Embryonic facial prominence (tissue), 1 donor: Measurements from ENCODE around the gene TBC1D8.

ENCODE experiments used
- DNase-seq: peaks from one replicate; pipeline ENCODE4 v3.0.0-alpha.2; 2016; ENCODE audit errors: extremely low spot score

The TBC1D8 gene

DNA sequence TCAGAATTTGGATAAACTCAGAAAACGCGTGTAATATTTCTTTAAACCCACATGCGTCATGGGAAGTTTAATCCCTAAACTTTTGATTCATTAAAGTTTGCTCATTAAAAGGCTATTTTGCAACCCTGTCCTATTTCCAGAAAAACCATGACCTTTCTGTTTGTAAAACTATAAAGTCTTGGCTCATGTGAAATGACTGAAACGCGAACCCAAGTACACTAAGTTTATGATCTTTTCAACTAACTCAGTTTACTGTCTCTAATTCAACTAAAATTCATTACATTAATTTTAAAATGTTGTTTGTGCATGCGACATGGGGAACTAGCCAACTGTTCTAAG lies 153.0 kb downstream of the TBC1D8 start:
- DNase-seq, result no peak

- DNase-seq, result no peak
Observed at GRCh38 chr2:100997509-100998234, 153.5 kb downstream of the TBC1D8 start.

GRCh38 chr2:100995309-100996075 lies 155.7 kb downstream of the TBC1D8 start:
- DNase-seq, result no peak

GRCh38 chr2:100993294-100993693 lies 157.9 kb downstream of the TBC1D8 start:
- no peak for DNase-seq

DNA sequence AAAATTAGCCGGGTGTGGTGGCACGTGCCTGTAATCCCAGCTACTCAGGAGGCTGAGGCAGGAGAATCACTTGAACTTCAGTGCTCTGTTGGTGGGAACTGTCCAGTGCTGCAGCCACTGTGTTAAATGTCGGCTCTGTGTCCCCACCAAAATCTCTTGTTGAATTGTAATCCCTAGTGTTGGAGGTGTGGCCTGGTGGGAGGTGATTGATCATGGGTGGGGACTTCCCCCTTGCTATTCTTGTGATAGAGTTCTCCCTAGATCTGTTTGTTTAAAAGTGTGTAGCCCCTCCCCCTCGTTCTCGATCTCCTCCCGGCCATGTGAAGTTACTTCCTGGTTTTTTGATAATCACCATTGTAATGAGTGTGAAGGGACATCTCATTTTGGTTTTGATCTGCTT lies 158.9 kb downstream of the TBC1D8 start:
- no peak for DNase-seq

- no peak for DNase-seq
Observed at GRCh38 chr2:100991404-100991773, 159.8 kb downstream of the TBC1D8 start.

GRCh38 chr2:100990650-100991403 lies 160.4 kb downstream of the TBC1D8 start:
- DNase-seq, result no peak

DNA sequence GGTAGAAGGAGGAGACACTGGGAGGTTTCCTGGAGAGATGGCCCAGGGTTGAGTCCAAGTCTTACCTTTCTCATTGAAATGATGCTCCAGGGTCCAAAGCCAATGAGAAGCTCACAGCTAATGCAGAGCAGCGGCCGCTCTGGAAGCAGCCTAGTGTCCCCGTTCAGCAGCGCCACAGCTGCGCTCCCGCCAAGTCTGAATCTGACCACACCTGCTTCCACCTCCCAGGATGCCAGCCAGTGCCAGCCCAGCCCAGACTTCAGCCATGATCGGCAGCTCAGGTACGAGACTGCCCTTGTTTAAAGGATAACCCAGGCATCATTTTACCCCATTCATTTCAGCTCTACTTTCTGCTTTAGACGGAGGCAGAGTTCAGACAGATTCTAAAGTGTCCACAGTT lies 161.0 kb downstream of the TBC1D8 start:
- DNase-seq, result no peak

DNA sequence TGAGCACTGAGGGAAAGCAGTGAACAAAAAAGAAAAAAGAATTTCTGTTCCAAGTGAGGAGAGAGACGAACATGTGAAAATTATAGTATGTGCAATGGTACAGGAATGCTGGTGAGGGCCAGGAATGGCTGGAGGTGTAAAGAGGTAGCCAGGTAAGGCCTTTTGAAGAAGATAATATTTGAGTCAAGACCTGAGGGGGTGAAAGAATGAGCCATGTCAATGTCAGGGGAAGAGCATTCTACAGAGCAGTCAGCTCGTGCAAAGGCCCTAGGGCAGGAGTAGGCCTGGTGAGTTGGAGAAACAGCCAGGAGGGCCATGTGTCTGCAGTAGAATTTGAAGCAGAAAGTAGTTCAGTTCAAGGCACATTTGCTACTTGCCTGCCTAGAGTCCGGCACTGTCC lies 161.5 kb downstream of the TBC1D8 start:
- no peak for DNase-seq

GRCh38 chr2:100988630-100989417 lies 162.4 kb downstream of the TBC1D8 start:
- no peak for DNase-seq

DNA sequence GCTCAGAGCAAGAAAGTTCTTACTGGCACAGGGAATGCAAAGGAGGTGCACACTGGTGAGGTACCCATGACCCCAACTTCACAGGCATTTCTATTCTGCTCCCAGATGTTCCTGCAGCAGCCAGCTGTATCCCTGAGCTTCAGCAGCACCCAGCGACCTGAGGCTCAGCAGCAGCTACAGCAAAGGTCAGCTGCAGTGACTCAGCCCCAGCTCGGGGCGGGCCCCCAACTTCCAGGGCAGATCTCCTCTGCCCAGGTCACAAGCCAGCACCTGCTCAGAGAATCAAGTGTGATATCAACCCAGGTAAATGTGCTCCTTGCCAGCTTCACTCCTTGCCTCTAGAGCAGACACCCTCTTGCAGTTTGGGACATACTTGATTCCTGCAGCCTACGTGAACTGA lies 163.2 kb downstream of the TBC1D8 start:
- no peak for DNase-seq

GRCh38 chr2:100987536-100987935 lies 163.6 kb downstream of the TBC1D8 start:
- no peak for DNase-seq

- DNase-seq, result no peak
Observed at GRCh38 chr2:100986157-100986556, 165.0 kb downstream of the TBC1D8 start.

GRCh38 chr2:100984892-100985307 lies 166.3 kb downstream of the TBC1D8 start:
- no peak for DNase-seq

GRCh38 chr2:100983684-100984310 lies 167.4 kb downstream of the TBC1D8 start:
- no peak for DNase-seq

- DNase-seq, result no peak
Observed at GRCh38 chr2:100983201-100983600, 168.0 kb downstream of the TBC1D8 start.

DNA sequence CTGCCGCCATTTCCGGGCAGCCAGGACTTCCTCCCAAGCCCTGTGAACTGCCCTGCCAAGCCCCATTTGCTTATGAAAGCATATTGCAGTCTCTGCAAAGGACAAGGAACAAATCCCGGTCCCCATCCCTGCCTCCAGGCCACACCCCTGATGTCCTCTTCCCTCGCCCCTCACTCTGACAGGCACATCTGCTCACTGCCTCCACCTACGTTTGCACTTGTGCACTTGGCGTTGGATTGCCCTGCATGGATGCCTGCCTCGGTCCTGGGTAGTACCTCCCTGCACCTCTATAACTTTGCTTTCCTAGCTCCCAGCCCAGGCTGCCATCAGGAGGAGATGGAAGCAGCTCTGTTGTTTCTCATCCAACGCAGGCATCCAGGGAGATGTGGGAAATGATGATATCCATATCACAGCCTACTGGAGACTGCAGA lies 168.7 kb downstream of the TBC1D8 start:
- DNase-seq, result no peak

- DNase-seq, result no peak
Observed at GRCh38 chr2:100981011-100981410, 170.2 kb downstream of the TBC1D8 start.

GRCh38 chr2:100980046-100980445 lies 171.1 kb downstream of the TBC1D8 start:
- no peak for DNase-seq

DNA sequence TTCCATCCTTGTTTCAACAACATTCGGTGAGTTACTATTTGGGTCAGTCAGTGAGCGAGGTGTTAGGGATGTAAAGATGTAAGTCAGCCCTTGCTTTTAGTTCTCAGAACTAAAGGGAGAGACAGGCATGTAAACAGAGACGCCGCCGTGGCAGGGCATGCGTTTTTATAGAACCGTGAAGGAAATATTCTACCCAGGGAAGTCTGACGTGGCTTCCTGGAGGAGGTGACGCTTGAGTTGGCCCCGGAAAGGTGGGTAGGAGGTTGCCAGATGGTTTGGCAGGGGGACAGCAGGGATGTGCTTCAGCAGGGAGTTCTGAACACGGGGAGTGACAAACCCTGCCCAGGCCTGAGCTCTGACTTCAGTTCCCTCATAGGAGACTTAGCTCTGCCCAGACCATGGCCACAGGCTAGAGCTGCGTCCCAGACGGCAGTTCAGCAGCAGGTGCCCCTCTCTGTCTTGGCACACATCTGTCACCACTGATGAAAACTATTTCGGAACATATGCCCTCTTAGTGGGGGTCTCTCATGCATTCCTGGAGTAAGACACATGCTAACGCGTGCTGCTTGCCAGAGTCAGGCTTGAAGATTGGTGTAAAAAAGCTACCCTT lies 172.5 kb downstream of the TBC1D8 start:
- no peak for DNase-seq

DNA sequence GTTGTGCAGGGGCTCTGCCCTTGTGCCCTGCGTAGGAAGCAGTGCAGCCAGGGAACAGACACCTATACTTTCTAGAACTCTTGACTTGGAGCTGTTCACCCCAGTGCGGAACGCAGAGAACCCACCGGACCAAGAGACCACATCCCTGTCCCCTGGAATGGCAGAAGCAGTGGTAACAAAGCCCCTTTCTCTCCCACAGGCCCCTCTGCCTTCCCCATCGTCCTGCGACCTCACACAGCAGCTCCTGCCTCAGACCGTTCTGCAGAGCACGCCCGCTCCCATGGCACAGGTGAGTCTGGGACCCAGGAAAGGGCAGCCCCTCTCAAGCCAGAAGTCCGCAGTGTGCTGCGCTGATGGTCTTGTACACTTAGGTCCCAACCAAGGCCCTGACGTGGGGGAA lies 173.7 kb downstream of the TBC1D8 start:
- DNase-seq, result no peak
